Measurements from ENCODE around the gene DYTN.

The DYTN gene

DNA sequence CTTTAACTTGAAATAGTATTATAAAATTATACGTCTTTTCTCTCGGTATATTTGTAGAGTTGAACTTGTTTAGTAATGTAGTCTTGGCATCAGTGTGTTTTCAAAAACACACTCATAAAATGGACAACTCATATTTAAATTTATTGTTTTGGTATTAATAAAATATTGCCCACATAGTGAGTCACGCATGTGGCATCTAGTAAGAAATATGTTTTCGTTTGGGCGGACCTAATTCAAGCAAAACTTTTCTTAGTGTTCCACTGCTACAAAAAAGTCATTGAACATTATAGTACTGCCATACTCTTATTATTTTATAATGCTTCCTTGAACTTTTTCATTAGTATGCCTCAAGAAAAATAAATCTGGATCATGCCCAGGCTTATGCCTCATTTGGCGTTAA is 107.0 kb downstream of the DYTN start:
- DNase-seq = no peak

GRCh38 chr2:206610451-206610850 is 107.7 kb downstream of the DYTN start:
- DNase-seq = no peak

DNA sequence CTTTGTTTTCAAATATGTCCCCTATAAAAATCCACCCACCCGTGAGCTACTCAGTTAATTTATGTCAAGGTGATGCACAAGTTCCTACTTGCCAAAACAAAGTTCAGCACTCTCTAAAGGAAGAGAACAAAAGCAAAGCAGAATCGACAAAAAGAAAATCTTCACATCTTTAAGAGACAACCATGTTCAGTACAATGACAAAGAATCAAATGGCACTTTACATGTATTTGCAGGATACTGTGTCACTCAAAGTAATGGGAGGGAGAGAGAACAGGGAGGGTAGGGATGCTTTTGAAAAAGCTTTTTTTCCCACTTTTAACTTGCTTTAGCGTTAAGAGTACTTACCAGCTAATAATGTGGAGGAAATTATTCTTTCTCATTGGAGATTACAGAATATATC is 115.0 kb downstream of the DYTN start:
- DNase-seq = no peak
